GM19099 (cell line): ENCODE data around the gene LCN1.
"Not testable (repeated sequence)": the region's sequence is repeated elsewhere in the genome, so short reads cannot be mapped to it uniquely, and the experiment has no call there.

Source experiments
- POLR2A ChIP-seq: IDR thresholded peaks from 3 replicates; pipeline ENCODE4 v1.6.1; 2011; ENCODE audit warnings: low read depth; ENCODE audit not compliant: insufficient read length; ENCODE audit errors: extremely low read depth

LCN1 gene

DNA sequence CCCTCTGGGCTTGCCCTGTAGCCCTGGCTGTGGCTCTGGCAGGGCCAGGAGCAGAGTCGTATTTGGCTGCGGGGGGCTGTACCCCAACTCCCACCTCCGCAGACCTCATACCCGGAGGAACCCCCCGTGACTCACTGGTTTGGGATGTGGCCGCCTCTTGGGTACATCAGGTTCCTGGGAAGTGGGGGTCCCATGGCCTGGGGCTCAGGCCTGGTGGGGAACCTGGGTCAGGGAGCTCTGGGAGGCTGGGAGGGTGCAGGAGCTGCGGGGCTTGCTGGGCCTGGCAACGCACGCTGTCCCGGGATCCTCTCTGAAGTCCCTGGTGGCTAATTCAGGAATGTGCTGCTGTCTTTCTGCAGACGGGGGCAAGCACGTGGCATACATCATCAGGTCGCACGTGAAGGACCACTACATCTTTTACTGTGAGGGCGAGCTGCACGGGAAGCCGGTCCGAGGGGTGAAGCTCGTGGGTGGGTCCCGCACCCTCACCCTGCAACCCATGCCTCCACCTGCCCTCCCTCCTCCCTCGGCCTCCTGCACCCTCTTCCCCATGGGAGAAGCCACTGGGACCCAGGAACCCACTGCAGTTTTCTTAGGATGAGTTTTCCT lies 2.4 kb downstream of the LCN1 start:
- no peak for TF ChIP-seq POLR2A

- no peak for TF ChIP-seq POLR2A
These were observed 3.1 kb downstream of the LCN1 start for GRCh38 chr9:135524130-135524861.

GRCh38 chr9:135525241-135526088 lies 4.2 kb downstream of the LCN1 start:
- no peak for TF ChIP-seq POLR2A

DNA sequence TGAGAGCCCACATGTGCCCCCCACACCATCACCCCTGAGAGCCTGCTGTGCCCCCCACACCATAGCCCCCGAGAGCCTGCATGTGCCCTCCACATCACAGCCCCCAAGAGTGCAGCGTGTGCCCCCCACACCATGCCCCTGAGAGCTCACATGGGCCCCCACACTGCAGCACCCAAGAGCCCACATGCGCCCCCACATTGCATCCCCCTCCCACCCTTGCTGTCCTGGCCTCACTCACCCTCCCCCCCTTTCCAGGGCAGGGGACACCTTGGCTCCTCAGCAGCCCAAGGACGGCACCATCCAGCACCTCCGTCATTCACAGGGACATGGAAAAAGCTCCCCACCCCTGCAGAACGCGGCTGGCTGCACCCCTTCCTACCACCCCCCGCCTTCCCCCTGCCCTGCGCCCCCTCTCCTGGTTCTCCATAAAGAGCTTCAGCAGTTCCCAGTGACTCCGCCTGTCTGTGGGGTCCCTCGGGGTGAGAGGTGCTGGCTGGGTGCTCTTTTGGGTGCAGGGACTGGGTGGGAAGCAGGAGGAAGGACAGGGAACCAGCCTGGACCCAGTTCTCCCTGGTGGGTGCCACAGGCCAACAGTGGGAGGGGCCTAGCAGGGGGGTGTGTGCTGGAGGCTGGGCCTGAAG lies 5.0 kb downstream of the LCN1 start:
- no peak for TF ChIP-seq POLR2A

DNA sequence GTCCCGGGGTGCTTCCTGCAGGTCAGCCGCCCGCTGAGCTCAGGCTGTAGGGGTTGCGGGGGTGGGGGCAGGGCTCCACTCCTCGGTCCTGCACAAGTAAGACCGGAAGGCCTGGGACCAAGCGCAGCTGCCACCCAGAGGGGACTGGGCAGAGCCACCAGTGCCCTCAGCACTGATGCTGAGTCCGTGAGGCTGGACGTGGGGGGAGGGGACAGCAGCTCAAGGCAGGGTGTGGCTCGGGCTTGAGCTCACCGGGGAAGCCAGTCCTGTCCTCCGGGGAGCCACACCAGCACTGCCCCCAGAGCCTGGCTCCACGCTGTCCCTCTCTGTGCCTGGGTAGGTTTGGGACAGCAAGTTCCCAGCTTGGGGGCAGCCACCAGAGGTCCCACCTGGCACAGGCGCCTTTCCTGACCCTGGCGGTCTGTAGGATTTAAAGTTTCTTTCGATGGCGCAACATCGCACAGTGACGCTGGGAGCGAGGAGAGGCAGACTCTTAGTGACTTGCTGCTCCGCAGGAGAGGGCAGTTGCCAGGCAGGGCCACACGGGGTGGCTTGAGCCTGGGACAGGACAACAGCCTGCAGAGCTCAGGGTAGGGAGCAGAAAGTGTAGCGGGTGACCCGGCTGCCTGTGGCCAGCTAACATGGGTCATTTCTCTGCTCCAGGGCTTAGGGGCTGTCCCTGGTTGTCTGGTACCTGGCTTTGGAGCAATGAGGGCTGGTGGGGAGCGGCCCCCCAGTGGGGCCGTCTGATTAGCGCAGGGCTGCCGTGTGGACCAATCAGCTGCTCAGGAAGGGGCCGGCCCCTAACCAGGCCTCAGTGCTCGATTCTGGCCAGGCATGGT lies 5.7 kb downstream of the LCN1 start:
- no peak for TF ChIP-seq POLR2A

GRCh38 chr9:135530146-135530545 lies 8.9 kb downstream of the LCN1 start:
- TF ChIP-seq POLR2A: no peak

GRCh38 chr9:135531096-135531495 lies 9.9 kb downstream of the LCN1 start:
- no peak for TF ChIP-seq POLR2A

- no peak for TF ChIP-seq POLR2A
These were observed 11.9 kb downstream of the LCN1 start for GRCh38 chr9:135533113-135533512.

GRCh38 chr9:135533674-135534073 lies 12.4 kb downstream of the LCN1 start:
- TF ChIP-seq POLR2A: no peak

DNA sequence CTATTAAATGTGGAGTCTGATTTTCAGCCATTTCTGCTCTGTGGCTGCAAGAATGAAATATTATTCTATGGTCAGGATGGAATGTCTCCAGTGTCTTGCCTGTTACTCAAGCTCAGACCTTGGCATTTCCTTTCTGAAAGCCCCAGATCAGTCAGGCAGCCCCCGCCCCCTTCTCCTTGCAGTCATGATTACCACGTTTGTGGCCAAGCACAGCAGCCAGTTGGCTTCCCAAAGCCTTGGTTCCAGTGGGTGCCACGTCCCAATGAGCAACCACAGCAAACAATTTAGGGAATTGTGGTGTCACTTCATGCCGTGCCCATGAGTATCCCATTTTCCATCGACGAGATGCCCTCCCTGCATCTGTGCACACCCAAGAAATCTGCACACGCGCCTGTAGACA lies 15.0 kb downstream of the LCN1 start:
- TF ChIP-seq POLR2A: no peak

DNA sequence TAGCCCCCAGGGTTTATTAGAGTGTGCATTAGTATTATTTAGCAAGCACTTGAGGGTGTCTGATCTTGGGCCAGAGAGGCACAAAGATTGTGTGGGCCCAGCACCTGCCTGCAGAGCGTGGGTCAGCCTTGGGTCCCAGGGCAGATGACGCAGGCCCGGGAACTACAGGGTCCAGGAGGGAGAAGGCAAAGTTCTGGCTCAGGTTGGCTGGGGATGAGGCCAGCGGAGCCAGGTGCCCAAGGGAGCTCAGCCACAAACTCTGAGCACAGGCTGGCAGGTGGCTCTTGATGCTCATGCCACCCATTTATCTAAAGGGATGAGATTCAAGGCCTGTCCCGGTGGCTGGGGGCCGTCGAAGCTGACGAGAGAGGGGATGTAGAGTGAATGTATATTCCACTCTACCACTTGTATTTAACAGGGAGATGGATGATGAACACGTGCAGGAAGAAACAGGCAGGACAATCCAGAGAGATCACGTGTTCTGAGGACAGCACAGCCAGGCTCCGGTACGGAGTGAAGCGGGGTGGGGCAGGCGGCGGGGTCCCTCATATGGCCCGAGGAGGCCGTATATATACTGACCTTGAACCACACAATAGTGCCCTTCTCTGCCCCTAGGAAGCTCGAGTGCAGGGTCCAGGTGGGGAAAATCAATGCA lies 23.9 kb downstream of the LCN1 start:
- no peak for TF ChIP-seq POLR2A

GRCh38 chr9:135545646-135546176 lies 24.5 kb downstream of the LCN1 start, which contains the start of gene OBP2A:
TSS of gene OBP2A (plus strand) at chr9:135546126. CDS start at chr9:135546181, 55 bp downstream.
- not testable (repeated sequence) for TF ChIP-seq POLR2A
